DOHH2 (cell line): ENCODE data around the gene SPATA13.

Source experiments
- H3F3A ChIP-seq: fragments of 200-600 bp; sonication (generic), shearing (Covaris generic); 2 replicates; pipeline ENCODE4 v1.6.0; 2016; ENCODE audit warnings: antibody characterized with exemption, mild to moderate bottlenecking; ENCODE audit not compliant: control insufficient read depth, insufficient read depth
- H3K27ac ChIP-seq: fragments of 200-600 bp; sonication (generic); 2 replicates; pipeline ENCODE4 v1.5.1; 2014; ENCODE audit warnings: low read depth, mild to moderate bottlenecking, low read length, moderate library complexity
- H3K27me3 ChIP-seq: fragments of 200-600 bp; sonication (generic); 2 replicates; pipeline ENCODE4 v1.6.1; 2014; ENCODE audit warnings: mild to moderate bottlenecking, low read length, mixed read lengths; ENCODE audit not compliant: control insufficient read depth
- H3K36me3 ChIP-seq: fragments of 200-600 bp; sonication (generic); 2 replicates; pipeline ENCODE4 v1.6.1; 2014; ENCODE audit warnings: mild to moderate bottlenecking, low read length, moderate library complexity, mixed read lengths; ENCODE audit not compliant: control insufficient read depth
- H3K4me1 ChIP-seq: fragments of 200-600 bp; sonication (generic); 2 replicates; pipeline ENCODE4 v1.6.1; 2014; ENCODE audit warnings: mild to moderate bottlenecking, low read length, mixed read lengths; ENCODE audit not compliant: control insufficient read depth
- H3K4me2 ChIP-seq: fragments of 200-600 bp; sonication (generic); 2 replicates; pipeline ENCODE4 v1.6.0; 2014; ENCODE audit warnings: mild to moderate bottlenecking, low read length, moderate library complexity
- H3K4me3 ChIP-seq: fragments of 200-600 bp; sonication (generic); 2 replicates; pipeline ENCODE4 v1.5.1; 2014; ENCODE audit warnings: mild to moderate bottlenecking, low read length, mixed read lengths
- H3K79me2 ChIP-seq: fragments of 200-600 bp; sonication (generic); 2 replicates; pipeline ENCODE4 v1.6.1; 2014; ENCODE audit warnings: mild to moderate bottlenecking, low read length, mixed read lengths; ENCODE audit not compliant: control insufficient read depth
- H3K9me2 ChIP-seq: fragments of 200-600 bp; sonication (generic); replicated peaks from 2 replicates; pipeline ENCODE4 v1.6.1; 2014; ENCODE audit warnings: mild to moderate bottlenecking, low read length, mixed read lengths; ENCODE audit not compliant: control insufficient read depth
- H3K9me3 ChIP-seq: fragments of 200-600 bp; sonication (generic); 2 replicates; pipeline ENCODE4 v1.6.1; 2014; ENCODE audit warnings: antibody characterized with exemption, low read length, mixed read lengths; ENCODE audit not compliant: control insufficient read depth, insufficient read depth
- H4K20me1 ChIP-seq: fragments of 200-600 bp; sonication (generic); 2 replicates; pipeline ENCODE4 v1.6.0; 2014; ENCODE audit warnings: low read depth, mild to moderate bottlenecking, antibody characterized with exemption, low read length, moderate library complexity; ENCODE audit not compliant: control insufficient read depth, insufficient read depth
- CTCF ChIP-seq: fragments of 200-600 bp; sonication (generic); IDR thresholded peaks from one replicate; pipeline ENCODE4 v1.5.1; 2014; ENCODE audit warnings: antibody characterized with exemption, mild to moderate bottlenecking, low read depth, low read length; ENCODE audit not compliant: poor library complexity, severe bottlenecking
- EZH2phosphoT487 ChIP-seq: fragments of 200-600 bp; sonication (generic); IDR thresholded peaks from 2 replicates; pipeline ENCODE4 v1.6.1; 2017; ENCODE audit warnings: borderline replicate concordance, mild to moderate bottlenecking, antibody characterized with exemption, low read length, moderate library complexity, mixed read lengths

Gene SPATA13

DNA sequence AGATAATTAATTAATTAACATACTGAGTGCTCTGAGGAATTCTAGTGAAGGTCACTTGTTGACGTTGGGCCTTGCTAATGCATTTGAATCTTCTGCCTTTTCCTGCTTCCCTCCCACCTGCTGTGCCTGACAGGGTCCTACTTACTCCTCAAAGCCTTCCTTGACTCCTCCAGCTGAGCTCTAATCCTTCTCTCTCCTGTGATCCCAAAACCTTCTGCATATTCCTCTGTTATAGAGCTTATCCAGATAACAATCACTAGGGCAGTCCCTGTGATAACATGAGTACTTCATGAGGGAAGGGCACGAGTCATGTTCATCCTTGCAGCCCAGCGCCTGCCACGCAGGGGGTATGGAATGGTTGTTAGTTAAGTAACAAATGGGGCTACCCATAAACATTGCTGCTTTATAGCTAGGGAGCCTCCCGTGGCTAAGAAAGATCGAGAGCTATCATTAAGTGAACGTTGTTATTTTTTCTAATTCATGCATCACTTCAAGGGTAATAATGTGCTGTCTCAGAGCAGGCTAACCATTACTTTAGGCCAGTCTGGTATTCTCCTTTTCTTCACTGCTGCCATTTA is 19.1 kb upstream of the SPATA13 start:
- Histone ChIP-seq H3F3A (no peaks in the 10 kb centered on the region), H3K4me2 (no peak overlapping the region), H3K79me2 (no peaks in the 10 kb centered on the region), H3K9me3 (no peaks in the 10 kb centered on the region), H3K9me2 (no peaks in the 10 kb centered on the region), H3K27ac (no peak overlapping the region), H3K4me3 (no peak overlapping the region), H4K20me1 (no peaks in the 10 kb centered on the region), H3K4me1 (peaks cover 7% of the 10 kb centered on the region), H3K36me3 (no peaks in the 10 kb centered on the region), H3K27me3 (0 out of 2 replicates have a peak, but pooled peaks cover 3% of the 10 kb centered on the region)
- no peak for TF ChIP-seq CTCF

DNA sequence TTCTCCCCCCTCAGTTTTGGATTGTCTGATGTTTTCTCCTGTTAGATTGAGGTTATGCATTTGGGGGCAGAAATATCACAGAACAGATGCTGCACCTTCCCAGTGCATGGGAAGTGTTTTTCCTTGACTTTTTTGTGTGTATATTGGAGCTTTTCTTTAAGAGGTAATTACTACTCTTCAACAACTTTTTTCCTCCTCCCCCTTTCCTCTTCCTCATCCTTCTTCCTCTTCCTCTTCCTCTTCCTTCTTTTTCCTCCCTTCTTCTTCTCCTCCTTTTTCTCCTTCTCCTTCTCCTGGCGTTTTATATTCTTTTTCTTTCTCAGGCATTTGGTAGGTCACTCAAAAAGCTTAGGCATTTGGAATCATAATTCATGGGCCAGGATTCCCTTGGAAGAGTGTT is 18.1 kb upstream of the SPATA13 start:
- Histone ChIP-seq H3K4me2 (no peak overlapping the region), H4K20me1 (no peaks in the 10 kb centered on the region), H3F3A (no peaks in the 10 kb centered on the region), H3K9me2 (no peaks in the 10 kb centered on the region), H3K9me3 (no peaks in the 10 kb centered on the region), H3K4me3 (no peak overlapping the region), H3K36me3 (no peaks in the 10 kb centered on the region), H3K4me1 (peaks cover 7% of the 10 kb centered on the region), H3K27ac (no peak overlapping the region), H3K27me3 (0 out of 2 replicates have a peak, but pooled peaks cover 3% of the 10 kb centered on the region), H3K79me2 (no peaks in the 10 kb centered on the region)
- TF ChIP-seq CTCF = no peak

DNA sequence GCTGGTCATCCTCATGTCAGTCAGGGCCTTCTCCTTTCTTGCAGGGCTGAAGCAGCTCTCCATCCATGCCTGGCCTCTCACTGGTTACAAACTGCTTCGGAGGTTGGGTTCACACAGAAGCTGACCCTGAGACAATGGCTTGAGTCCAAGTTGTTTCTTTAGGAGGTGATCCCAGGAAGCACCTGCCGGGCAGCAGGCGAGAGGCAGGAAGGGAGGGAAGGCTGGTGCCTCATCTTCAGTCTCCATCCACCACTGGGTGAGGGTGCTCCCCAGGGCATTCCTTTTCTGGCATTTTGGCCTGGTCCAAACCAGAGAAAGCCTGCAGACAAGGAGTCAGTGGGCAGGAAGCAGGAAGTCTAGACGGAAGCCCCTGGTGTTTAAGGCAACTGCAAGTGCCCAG is 17.6 kb upstream of the SPATA13 start:
- H3K4me2 ChIP-seq = no peak overlapping the region
- TF ChIP-seq CTCF (no peak), EZH2phosphoT487 (no peak)

More for the DNA sequence above, 17.6 kb upstream of the SPATA13 start:
- Histone ChIP-seq H3F3A (no peaks in the 10 kb centered on the region), H3K4me3 (no peak overlapping the region), H3K27ac (no peak overlapping the region), H3K36me3 (no peaks in the 10 kb centered on the region), H3K27me3 (0 out of 2 replicates have a peak, but pooled peaks cover 3% of the 10 kb centered on the region), H3K4me1 (peaks cover 7% of the 10 kb centered on the region), H3K9me3 (no peaks in the 10 kb centered on the region), H3K79me2 (no peaks in the 10 kb centered on the region), H3K9me2 (no peaks in the 10 kb centered on the region), H4K20me1 (no peaks in the 10 kb centered on the region)
